Parathyroid adenoma (tissue), 2 donors: ENCODE measurements around the gene DGAT2.

Experiments
- H2AFZ ChIP-seq: fragments of 300-600 bp; sonication (generic); one replicate; pipeline ENCODE4 v1.7.0; 2017; ENCODE audit warnings: antibody characterized with exemption, mild to moderate bottlenecking
- H3K27ac ChIP-seq: fragments of 300-600 bp; sonication (generic); one replicate; pipeline ENCODE4 v1.7.0; 2017
- H3K27me3 ChIP-seq: fragments of 300-600 bp; sonication (generic); one replicate; pipeline ENCODE4 v1.7.0; 2017; ENCODE audit warnings: low read length; ENCODE audit not compliant: control insufficient read depth, insufficient read depth
- H3K36me3 ChIP-seq: fragments of 300-600 bp; sonication (generic); one replicate; pipeline ENCODE4 v1.7.0; 2017; ENCODE audit warnings: low read length; ENCODE audit not compliant: control insufficient read depth, insufficient read depth
- H3K4me1 ChIP-seq: fragments of 300-600 bp; sonication (generic); one replicate; pipeline ENCODE4 v1.7.0; 2017; ENCODE audit warnings: control low read depth
- H3K4me2 ChIP-seq: fragments of 300-600 bp; sonication (generic); one replicate; pipeline ENCODE4 v1.7.0; 2017; ENCODE audit warnings: low read length
- H3K4me3 ChIP-seq: fragments of 300-600 bp; sonication (generic); one replicate; pipeline ENCODE4 v1.7.0; 2017; ENCODE audit warnings: low read depth, low read length
- H3K79me2 ChIP-seq: fragments of 300-600 bp; sonication (generic); one replicate; pipeline ENCODE4 v1.7.0; 2017; ENCODE audit warnings: control low read depth
- H3K9ac ChIP-seq: fragments of 300-600 bp; sonication (generic); one replicate; pipeline ENCODE4 v1.7.0; 2017; ENCODE audit warnings: mild to moderate bottlenecking
- H3K9me3 ChIP-seq: fragments of 300-600 bp; sonication (generic); one replicate; pipeline ENCODE4 v1.7.0; 2017; ENCODE audit warnings: low read length; ENCODE audit not compliant: control insufficient read depth
- CTCF ChIP-seq: fragments of 300-600 bp; sonication (generic); IDR thresholded peaks from one replicate; pipeline ENCODE4 v1.7.0; 2017; ENCODE audit warnings: antibody characterized with exemption, mild to moderate bottlenecking
- donor health status: primary hyperparathyroidism.

The DGAT2 gene

GRCh38 chr11:75722669-75723042, 45.9 kb upstream of the DGAT2 start:
- no peak overlapping the region for H2AFZ ChIP-seq
- no peak overlapping the region for H3K27ac ChIP-seq
- no peaks in the 10 kb centered on the region for H3K27me3 ChIP-seq
- H3K9ac ChIP-seq: no peak overlapping the region
- no peak overlapping the region for H3K4me2 ChIP-seq
- TF ChIP-seq CTCF: no peak
- H3K4me1 ChIP-seq: no peaks in the 10 kb centered on the region
- H3K79me2 ChIP-seq: no peaks in the 10 kb centered on the region
- H3K4me3 ChIP-seq: no peak overlapping the region
- no peaks in the 10 kb centered on the region for H3K9me3 ChIP-seq
- H3K36me3 ChIP-seq: no peaks in the 10 kb centered on the region

- no peak overlapping the region for H3K27ac ChIP-seq
- H3K79me2 ChIP-seq: no peaks in the 10 kb centered on the region
- H3K4me2 ChIP-seq: no peak overlapping the region
- no peak for TF ChIP-seq CTCF
- H3K36me3 ChIP-seq: no peaks in the 10 kb centered on the region
- H2AFZ ChIP-seq: no peak overlapping the region
- no peaks in the 10 kb centered on the region for H3K27me3 ChIP-seq
- no peak overlapping the region for H3K9ac ChIP-seq
- H3K4me1 ChIP-seq: no peaks in the 10 kb centered on the region
- H3K9me3 ChIP-seq: no peaks in the 10 kb centered on the region
- H3K4me3 ChIP-seq: no peak overlapping the region
Observed at GRCh38 chr11:75725547-75726320, 42.8 kb upstream of the DGAT2 start.

- H3K27me3 ChIP-seq: no peaks in the 10 kb centered on the region
- no peaks in the 10 kb centered on the region for H3K9me3 ChIP-seq
- no peaks in the 10 kb centered on the region for H3K36me3 ChIP-seq
- H3K4me1 ChIP-seq: no peaks in the 10 kb centered on the region
- no peaks in the 10 kb centered on the region for H3K79me2 ChIP-seq
- H3K27ac ChIP-seq: no peak overlapping the region
- no peak overlapping the region for H3K4me2 ChIP-seq
- H3K9ac ChIP-seq: no peak overlapping the region
- TF ChIP-seq CTCF: no peak
- no peak overlapping the region for H3K4me3 ChIP-seq
- H2AFZ ChIP-seq: no peak overlapping the region
Observed at GRCh38 chr11:75728992-75729391, 39.6 kb upstream of the DGAT2 start.

GRCh38 chr11:75731095-75731494, 37.5 kb upstream of the DGAT2 start:
- no peak overlapping the region for H3K4me2 ChIP-seq
- H3K4me1 ChIP-seq: no peaks in the 10 kb centered on the region
- no peak for TF ChIP-seq CTCF
- no peak overlapping the region for H3K9ac ChIP-seq
- H3K9me3 ChIP-seq: no peaks in the 10 kb centered on the region
- no peaks in the 10 kb centered on the region for H3K27me3 ChIP-seq
- H3K4me3 ChIP-seq: no peak overlapping the region
- H3K79me2 ChIP-seq: no peaks in the 10 kb centered on the region
- H3K27ac ChIP-seq: no peak overlapping the region
- H3K36me3 ChIP-seq: no peaks in the 10 kb centered on the region
- no peak overlapping the region for H2AFZ ChIP-seq

GRCh38 chr11:75733071-75733430, 35.5 kb upstream of the DGAT2 start:
- Histone ChIP-seq H2AFZ (no peak overlapping the region), H3K79me2 (no peaks in the 10 kb centered on the region), H3K9ac (no peak overlapping the region), H3K9me3 (no peaks in the 10 kb centered on the region), H3K4me3 (no peak overlapping the region), H3K4me2 (no peak overlapping the region), H3K36me3 (no peaks in the 10 kb centered on the region), H3K27me3 (no peaks in the 10 kb centered on the region), H3K4me1 (no peaks in the 10 kb centered on the region), H3K27ac (no peak overlapping the region)
- no peak for TF ChIP-seq CTCF
